GM19455 (cell line): ENCODE data around the gene CELSR3.

Experiments used
- ATAC-seq: cut with Tn5 transposase; IDR thresholded peaks from one replicate; pipeline ENCODE4 v1.9.1; 2021; ENCODE audit not compliant: unreplicated experiment

The CELSR3 gene

DNA sequence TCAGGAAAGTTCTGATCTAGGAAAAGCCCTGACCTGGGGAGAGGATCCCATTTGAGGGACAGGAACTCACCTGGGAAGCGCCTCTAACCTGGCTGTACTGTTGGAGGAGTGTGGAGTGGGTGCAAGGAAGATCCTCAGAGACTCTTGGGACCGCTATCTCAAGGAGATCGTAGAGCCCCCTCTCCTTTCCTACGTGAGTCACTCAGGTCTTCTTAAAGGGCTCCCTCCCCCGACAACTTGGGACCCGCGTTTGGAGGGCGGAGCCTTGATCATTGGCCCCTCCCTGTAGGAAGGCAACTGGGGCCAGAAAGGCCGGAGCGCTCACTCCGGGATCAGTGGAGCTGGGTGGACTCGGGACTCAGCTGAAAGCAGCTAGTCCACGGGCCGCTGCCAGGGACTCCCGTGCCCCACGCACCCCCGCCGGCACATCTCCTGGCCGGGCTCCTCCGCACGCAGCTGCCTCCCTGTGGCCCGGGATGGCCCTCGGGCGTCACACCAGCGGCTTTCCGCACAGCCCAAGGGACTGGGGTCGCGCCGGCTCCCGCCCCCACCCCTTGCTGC is 27.9 kb downstream of the CELSR3 start:
- peak; percentile 37 for ATAC-seq

DNA sequence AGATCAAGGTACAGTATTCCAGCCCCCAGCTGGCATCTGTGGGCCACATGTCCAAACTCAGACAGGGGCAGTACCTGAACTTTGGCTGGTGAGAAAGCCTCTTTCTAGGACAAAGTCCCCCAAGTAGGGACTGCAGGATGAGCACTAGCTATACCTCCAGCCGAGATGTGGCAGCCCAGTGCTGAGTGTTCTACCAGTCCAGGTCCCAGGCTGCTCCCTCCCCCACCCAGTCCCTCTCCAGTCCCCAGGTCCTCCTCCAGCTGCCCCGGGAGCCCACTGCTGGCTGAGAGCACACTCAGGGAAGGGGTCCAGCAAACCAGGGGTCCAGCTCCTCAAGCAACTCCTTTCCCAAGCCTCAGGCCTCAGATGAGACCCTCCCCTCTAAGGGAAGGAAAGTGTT is 28.9 kb downstream of the CELSR3 start:
- no peak for ATAC-seq

DNA sequence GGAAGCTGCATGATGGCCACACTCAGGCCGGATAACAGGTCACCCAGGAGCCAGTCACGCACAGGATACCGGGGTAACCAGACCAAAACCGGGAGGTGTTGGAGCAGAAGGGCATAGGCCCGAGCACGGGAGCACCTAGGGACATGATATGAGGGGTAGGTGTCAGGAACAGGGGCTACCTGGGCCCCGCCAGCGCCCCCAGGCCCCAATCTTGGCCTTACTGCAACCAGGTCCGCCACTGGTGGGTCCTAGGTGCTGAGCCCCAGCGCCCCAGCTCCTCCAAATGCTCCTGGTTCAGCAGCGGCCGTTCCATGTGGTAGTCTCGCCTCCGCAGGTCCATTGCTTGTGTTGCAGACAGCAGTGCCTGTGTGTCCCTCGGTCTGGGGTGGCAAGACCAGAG is 29.4 kb downstream of the CELSR3 start:
- no peak for ATAC-seq

DNA sequence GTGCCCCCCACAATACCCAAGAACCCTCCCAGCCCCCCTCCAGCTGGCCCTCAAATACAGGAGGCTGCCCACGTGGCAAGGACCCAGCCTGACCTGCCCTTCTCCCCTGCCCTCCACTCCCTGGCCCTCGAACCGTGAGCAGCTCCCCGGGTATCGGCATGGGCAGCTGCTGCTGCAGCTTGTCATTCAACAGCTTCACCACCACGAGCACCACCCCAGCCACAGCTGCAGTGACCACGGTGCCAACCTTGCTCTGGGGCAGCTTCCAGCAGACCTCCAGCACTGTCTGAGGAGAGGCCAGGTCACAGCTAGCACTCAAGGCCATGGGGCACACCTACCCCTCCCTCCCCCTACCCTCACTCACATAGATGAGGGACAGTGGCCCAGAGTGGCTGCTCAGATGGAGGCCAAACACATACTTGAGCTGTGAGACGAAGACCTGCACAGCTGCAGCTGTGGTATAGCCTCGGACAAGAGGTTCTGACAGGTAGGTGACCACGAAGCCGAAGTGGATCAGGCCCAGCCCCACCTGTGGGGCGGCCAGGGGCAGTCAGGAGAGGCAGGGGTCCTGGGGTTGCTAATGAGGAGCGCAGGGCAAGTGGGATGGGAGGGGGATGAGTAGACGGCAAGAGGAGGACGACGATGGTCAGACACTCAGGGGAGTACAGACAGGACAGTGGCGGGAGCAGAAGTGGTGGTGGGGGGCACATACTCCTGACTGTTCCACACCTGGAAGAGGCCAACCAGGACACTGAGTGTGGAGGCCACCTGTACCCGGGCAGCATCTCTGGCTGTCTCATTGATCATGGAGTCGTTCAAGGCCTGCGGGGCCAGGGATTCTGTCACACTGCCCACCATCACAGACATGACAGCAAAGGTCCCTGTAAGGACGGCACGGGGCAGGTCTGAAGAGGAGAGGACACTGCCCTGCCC is 30.9 kb downstream of the CELSR3 start:
- ATAC-seq = no peak

DNA sequence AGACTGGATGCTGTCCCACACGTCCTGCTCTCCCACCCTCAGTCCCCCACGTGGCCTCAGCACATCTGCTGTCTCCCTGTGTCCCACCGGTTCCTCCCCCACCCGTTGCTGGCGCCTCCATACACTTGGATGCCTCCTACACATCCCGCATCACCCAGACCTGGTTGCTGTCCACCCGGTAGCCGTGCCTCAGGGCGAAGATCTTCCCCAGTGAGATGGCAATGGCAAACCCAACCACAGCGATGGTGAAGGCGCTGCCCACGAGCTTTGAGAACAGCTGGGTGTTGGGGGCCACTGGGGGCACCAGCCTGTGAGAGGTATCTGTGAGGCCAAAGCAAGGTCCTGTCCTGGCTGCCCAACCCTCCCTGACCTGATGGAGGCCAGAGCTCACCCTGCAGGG is 31.9 kb downstream of the CELSR3 start:
- no peak for ATAC-seq

DNA sequence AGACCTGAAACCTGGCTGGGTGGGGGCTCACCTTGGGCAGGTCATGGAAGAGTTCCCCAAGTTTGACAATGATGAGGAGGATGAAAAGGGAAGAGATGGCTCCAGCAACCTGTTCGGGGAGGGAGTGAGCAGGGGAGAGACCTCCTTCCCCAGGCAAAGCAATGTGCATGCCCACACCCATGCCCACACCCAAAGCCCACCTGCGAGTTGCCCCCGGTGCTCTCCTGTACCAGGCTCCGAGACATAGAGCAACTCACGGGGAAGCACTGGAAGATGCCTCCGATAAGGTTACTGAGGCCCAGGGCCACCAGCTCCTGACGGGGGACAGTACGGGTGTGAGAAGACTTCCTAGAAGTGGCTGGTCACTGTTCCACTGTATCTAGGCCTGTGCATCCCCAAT is 32.3 kb downstream of the CELSR3 start:
- ATAC-seq = no peak

DNA sequence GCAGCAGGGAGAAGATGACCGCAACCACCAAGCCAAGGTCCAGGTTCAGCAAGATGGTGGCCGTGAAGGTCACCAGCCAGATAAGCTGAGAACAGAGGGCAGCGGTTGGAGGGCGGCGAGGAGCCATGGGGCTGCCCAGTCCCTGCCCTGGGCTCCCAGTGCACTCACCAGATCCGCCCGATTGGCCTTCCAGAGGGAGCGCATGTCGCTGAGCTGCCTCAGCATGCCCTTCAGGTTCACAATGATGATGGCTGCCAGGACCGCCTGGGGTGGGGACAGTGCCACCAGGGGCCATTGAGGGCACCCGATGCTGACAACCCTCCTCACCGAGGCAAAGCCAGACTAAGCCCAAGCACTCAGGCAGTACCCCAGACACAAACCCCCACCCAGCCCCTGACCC is 32.8 kb downstream of the CELSR3 start:
- no peak for ATAC-seq

DNA sequence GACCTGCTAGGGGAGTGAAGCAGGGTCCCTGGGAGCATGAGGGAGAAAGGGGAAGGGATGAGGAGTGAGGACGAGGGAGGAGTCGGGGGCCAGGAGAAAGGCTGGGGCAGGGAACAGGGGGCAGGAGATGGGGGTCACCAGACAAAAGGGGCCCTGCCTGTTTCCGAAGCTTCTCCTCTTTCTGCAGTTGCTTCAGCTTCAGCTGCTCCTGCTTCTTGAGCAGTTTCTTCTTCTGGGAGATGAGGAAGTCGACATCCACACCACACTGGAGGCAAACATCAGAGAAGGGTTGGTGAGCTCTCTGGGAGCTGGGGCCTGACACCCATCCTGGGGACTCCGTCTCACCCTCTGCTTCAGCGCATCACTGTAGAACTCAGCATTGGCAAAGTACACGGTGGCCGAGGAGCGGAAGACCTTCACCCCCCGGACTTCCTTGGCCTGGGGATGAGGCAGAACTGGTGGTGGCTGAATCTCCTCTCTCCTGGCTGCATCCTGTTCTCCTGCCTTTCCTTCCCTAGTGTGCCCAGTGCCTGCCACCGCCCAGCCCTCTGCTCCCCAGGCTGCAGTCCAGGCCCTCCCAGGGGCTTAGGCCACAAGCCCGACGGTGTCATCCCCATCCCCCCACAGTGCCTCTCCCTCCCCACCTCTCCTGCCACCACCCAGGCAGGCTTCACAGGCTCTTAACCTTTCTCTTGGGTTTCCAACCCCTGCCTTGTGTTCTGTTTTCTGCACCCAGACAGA is 34.2 kb downstream of the CELSR3 start:
- ATAC-seq = no peak

DNA sequence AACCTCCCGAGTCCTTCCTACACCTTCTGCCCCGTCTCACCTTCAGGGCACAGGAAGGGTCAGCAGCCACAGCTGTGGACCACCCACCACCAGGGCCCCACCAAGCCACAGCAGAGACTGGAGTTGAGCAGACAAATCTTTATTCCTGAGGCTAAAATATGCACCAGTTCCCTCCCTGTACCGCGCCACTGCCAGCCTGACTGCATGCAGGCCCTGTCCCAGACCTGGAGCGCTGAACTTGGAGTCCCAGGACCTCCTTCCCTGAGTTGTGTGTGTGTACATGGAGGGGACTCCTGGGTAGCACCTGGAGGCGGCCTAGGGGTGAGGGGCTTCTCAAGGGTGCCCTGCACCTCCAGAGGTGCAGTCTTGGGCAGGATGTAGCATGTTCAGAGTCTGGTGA is 37.1 kb downstream of the CELSR3 start:
- ATAC-seq = no peak

DNA sequence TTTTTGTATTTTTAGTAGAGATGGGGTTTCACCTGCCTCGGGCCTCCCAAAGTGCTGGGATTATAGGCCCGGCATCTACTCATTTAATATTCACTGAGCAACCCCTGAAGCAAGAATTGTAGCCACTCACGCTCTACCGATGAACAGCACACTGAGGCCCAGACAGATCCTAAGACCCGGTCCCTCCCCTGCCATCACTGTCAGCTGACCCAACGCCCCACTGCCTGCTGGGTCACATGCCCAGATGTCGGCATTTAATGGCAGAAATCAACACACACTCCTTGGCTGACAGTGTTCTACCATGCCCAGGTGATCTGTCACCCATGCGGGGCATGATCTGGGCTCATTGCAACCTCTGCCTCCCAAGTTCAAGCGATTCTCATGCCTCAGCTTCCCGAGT is 37.9 kb downstream of the CELSR3 start:
- no peak for ATAC-seq

DNA sequence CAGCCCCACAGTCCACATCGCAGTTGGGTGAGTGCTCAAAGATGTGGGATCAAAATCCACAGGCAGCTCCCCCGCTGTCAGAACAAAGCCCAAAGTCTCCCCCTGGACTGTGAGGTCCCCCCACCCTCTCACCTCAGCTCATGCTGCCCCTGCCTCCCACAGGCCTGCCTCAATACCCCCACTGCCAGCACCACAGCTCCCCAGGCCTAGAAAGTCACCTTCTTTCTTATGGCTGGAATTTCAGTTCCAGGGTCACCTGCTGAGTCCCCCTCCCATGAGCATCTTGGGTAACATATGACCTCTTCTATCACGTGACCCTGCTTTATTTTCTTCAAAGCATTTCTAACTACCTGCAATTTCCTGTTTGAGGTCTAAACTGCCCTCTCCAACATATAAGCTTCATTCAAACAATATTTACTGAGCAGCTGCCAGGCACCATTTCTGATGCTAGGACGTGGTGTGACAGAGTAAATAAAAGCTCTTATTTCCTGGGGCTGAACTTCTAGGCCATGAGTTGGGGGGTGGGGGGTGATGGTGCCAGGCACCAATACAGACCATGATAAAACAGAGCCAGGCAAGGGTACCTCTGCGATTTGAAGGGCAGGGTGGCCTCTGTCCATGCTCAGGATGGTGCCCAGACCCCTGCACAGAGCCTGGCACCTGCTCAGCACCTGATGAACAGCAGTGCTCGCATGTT is 38.7 kb downstream of the CELSR3 start:
- ATAC-seq = no peak

DNA sequence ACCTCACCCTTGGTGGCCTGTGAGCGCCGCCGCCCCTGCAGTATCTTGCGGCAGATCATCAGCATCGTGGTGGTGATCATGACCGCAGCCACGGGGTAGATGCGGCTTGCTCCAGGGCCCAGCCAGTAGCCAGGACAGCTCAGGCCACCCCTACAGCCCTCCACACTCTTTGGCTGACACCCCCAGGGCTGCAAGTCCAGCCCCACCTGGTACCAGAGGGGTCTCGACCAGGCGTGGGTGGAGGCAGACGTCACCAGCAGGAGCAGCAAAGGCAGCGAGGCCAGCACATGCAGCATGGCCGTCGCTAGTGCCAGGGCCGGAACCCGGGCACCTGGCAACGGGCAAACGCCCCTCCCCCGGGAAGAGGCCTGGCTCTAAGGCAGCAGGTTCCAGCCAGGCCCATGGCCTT is 41.2 kb downstream of the CELSR3 start, which contains the start of gene TMEM89:
Gene TMEM89, minus strand, starts transcription at position 309 of the 409 bp plus-strand sequence. Its CDS starts 13 bp downstream, at position 296.
- no peak for ATAC-seq

DNA sequence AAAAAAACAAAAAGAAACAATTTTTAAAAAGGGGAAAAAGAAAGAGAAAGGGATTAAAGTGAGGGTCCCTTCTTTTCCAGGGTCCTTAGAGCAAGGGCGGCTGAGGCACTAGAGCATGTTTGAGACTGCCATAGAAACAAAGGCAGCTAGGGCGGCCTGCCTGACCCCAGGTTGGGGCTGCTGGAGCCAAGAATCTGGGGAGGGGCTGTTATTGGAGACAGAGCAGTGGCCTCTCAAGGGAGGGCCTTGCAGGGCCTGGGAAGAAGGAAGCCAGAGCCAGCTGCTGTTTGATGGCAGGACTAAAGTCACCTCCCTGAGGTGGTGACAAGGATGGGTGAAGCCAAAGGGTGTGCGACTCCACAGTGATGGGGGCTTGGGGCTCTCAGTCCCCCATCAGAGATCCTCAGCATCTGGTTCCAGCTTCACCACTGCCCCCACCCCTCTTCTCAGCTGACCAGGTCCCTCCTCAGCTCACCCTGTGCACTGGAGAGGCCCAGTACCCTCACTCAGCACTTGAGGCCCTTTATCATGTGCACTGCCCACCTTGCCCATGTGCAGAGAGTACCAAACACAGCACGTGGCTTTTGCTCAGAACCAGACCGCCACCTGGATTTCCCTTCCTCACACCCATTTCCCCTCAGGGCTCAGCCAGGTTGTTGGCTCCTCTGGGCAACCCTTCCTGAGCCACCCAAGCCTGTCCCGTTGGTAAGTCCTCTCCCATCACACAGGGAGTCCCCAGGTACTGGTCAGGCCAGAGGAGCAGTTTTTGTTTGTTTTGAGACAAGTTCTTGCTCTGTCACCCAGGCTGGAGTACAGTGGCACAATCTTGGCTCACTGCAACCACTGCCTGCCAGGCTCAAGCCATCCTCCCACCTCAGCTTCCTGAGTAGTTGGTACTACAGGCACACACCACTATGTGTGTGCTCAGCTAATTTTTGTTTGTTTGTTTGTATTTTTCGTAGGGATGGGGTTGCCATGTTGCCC is 42.9 kb downstream of the CELSR3 start:
- no peak for ATAC-seq

DNA sequence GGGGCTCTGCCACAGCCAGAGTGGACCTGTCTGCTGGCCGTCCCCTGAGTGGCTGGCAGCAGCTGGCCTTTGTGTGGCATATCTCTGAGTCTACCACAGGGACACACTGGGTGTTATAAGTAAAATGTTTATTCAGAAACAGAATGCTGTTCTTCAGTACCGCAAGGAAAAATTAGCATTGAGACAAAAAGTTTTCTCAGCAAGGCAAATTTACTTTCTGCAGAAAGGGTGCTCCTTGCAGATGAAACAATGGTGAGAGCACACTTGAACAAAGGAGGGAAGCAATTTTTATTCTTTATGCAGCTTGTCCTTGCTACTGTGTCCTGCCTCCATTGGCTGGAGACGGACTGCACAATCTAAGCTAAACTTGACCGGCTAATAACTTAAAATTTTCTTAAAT is 45.1 kb downstream of the CELSR3 start:
- ATAC-seq = no peak

DNA sequence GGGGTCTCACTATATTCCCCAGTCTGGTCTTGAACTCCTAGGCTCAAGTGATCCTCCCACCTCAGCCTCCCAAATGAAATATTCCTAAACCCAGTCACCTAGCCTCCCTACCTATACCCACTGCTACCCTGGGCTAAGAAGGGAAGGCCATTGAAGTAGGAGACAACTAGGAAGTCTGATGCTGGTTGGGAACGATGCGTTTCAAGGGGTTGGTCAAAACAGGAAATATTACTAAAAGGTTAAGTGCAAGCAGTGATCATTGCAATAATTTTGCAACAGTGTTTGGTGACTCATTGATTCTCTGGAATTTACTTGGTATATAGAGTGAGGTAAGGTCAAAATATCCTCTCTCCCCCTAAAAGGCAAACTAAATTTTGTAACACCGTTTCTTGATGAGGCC is 48.6 kb downstream of the CELSR3 start:
- ATAC-seq = no peak

DNA sequence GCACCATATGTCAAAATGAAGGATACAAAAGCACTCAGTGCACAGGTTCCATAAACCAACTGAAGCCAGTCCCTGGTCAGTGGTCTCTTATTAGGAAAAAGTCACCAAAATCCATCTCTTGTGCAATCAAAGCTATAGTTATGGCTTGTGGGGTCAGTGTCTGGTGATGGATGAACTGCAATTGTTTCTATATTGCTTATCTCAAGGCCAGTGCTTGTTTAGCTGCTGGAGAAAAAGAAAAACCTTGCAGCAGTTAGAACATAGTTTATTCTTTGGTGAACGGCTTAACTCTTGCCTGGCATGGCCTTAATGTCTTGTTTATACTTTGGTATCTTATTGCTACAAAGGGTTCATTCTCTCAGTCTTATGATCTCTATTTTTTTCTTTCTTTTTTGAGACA is 50.4 kb downstream of the CELSR3 start:
- ATAC-seq = no peak

DNA sequence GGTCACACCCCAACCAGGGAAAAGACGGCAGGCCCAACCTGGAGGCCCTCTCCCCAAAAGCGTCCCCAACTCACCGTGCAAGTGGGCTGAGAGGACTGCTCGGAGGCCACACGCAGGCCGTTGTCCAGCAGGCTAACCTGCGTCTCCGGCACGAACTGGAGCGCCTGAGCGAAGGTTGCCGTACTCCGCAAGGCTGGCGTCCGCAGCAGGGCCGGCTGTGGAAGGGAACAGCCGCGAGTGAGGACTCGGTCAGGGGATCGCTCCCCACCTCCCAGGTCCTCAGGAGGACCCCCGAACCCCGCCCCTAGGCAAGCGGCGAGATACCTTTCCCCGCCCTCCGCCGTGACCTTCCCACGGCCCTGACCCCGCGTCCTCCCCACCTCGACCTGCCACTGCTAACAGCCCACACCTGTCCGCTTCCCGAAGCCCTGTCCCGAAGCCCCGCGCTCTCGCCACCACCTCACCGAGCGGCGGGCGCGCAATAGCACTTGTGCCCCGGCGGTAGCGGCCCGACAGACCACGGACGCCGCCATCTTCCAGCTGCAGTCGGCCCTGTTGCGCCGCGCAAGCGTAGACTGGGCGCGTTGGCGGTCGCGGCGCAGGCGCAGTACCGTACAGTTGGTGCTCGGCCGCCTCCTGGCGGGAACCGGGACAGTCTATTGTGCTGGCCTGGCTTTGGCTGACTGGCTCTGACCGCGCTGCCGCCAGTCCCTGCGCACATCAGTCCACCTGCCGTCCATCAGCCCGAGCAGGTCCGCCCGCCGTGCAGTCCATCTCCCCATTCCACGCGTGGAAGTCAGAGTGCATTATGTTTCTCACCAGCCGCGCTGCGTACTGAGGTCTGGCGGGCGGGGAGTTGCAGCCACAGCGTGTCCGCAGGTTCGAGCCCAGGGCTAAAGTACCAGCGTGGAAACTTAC is 53.3 kb downstream of the CELSR3 start, which contains the start of gene UQCRC1:
Gene UQCRC1, minus strand, starts transcription at position 559 of the 918 bp plus-strand sequence. Its CDS starts 26 bp downstream, at position 533.
- ATAC-seq = peak; percentile 92

DNA sequence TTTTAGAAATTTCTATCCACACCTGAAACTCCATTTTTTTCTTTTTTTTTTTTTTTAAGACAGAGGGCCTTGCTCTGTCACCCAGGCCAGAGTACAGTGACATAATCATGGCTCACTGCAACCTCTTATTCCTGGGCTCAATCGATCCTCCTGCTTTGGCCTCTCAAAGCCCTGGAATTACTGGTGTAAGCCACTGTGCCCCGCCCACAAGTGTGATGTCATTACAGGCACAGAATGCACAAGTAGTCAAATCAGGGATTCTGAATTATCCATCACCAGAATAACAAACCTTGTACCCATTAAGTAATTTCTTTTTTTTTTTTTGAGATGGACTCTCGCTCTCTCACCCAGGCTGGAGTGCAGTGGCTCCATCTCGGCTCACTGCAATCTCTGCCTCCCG is 55.2 kb downstream of the CELSR3 start:
- ATAC-seq = no peak

DNA sequence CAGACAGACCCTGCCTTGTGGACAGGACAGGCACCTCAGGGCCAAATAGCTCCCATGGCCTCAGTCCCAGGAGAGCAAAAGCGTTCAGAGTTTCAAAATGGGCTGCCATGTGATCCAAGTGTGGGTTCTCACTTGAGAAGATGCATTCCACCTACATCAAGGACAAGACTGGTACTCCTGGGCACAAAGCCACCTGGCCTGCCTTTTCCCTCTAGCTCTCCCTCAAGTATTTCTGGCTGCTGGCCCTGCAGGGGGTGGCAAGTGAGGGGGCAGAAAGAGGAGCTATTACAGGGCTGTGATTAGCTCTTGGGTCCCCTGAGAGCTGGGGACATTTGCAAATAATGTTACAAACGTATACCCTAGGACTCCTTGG is 61.1 kb downstream of the CELSR3 start:
- ATAC-seq = no peak
